GM12875 (cell line): Measurements from ENCODE around the gene POLN.

Experiments
- H3K4me3 ChIP-seq: one replicate; pipeline ENCODE4 v1.5.1; 2011; ENCODE audit warnings: low read depth, low read length, control low read depth
- TF ChIP-seq, protein P1 (sequence below): IDR thresholded peaks from 2 replicates; pipeline ENCODE4 v1.5.1; 2011; ENCODE audit warnings: low read depth, mild to moderate bottlenecking, control low read depth, inconsistent platforms, low read length, moderate library complexity, borderline replicate concordance; ENCODE audit not compliant: insufficient read depth

The POLN gene

DNA sequence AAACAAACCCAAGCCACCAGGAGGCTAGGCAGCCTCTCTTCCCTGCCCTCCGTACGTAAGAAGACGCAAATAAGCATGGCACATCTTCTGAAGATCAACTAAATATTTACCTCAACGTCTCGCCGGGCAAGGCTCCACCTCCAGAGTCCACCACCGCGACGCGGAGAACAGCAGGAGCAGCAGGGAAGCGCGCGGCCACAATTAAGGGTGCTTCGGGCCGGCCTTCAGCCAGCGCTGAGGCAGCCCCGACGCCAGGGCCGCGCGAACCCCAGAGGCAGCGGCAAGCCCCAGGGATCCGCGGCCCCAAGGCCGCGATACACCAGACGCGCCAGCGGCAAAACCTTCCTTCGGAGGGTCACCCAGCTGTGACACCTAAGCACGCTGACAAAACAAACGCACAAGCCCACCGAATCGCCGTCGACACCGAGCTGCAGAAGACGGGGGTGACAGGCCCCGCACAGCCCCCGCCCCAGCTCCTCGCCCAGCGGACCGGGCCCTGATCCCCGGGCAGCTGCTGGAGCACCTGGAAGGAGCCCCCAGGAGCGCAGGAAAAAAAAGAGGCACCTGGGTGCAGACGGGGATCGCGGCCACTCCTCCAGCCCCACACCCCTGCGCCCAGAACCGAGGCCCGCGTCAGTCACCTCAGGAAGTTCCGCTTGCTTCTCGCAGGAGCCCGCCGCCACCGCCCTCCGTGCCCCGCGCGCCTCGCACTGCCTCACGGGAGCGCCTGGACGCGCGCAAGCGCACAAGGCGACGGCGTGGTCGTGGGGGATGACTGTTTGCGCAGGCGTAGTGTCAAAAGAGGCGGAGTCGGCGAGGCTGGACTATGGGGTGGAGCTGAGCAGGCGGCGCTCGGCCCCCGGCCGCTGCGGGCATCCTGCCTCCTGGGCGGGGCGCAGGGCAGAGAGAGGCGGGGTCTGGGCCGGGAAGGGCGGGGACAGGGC lies at the start of gene POLN, which contains the start of gene HAUS3:
Gene POLN (minus strand): TSS at position 712 of the 944 bp plus-strand sequence. CDS start 12,890 bp downstream, outside the sequence.
Gene HAUS3 (minus strand): TSS at position 712 of the 944 bp plus-strand sequence. CDS start 1,175 bp downstream, outside the sequence.
- TF ChIP-seq, protein P1, sequence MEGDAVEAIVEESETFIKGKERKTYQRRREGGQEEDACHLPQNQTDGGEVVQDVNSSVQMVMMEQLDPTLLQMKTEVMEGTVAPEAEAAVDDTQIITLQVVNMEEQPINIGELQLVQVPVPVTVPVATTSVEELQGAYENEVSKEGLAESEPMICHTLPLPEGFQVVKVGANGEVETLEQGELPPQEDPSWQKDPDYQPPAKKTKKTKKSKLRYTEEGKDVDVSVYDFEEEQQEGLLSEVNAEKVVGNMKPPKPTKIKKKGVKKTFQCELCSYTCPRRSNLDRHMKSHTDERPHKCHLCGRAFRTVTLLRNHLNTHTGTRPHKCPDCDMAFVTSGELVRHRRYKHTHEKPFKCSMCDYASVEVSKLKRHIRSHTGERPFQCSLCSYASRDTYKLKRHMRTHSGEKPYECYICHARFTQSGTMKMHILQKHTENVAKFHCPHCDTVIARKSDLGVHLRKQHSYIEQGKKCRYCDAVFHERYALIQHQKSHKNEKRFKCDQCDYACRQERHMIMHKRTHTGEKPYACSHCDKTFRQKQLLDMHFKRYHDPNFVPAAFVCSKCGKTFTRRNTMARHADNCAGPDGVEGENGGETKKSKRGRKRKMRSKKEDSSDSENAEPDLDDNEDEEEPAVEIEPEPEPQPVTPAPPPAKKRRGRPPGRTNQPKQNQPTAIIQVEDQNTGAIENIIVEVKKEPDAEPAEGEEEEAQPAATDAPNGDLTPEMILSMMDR, result no peak
- H3K4me3 ChIP-seq, result peak within 1 kb of the TSS; percentile 100

DNA sequence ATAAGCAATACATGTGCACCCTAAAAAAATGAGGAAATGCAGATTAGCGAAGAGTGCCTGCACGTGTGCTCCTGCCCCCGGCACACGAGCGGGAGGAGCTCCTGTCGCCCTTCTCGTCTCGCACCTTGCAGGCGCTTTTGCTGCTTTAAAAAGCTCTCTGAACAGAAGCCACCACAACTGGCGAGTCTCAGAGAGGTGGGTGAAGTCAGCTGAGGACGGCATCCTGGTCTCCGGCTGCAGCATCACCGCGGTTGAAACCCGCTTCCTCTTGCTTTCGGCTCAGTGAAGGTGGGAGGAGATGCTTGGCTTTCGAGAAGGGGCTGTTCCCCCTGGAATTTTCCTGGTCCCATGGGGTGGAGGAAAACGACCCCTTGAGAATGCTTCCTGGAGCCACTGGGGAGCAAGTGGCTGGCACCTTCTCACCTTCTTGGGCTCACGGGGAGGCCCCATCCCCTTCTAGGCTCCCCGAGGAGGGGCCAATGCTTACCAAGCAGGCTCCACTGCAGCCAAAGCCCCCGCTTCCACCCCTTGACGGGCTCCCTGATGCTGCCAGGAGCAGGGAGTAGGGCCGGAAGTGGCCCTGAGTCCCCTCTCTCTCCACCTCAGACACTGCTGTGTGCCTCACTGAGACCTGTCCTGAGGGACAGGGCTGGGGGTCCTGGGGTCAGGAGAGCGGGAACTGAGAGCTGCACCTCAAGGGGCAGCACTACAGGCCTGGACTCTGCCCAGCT lies 49.2 kb upstream of the POLN start:
- no peak overlapping the region for H3K4me3 ChIP-seq
- TF ChIP-seq, protein P1, result no peak

GRCh38 chr4:2290488-2290887 lies 48.6 kb upstream of the POLN start:
- H3K4me3 ChIP-seq, result no peak overlapping the region

GRCh38 chr4:2289955-2290333 lies 48.0 kb upstream of the POLN start:
- no peak overlapping the region for H3K4me3 ChIP-seq
- TF ChIP-seq, protein P1, result no peak

More at GRCh38 chr4:2290488-2290887, 48.6 kb upstream of the POLN start:
- TF ChIP-seq, protein P1, result no peak

GRCh38 chr4:2289311-2289954 lies 47.5 kb upstream of the POLN start:
- no peak overlapping the region for H3K4me3 ChIP-seq
- TF ChIP-seq, protein P1, result no peak

GRCh38 chr4:2288051-2288541 lies 46.2 kb upstream of the POLN start:
- H3K4me3 ChIP-seq, result no peak overlapping the region
- TF ChIP-seq, protein P1, result no peak
